IMR-90 (cell line): Measurements from ENCODE around the gene GANC. TPM values are rescaled to one million over a fixed set of nuclear protein-coding genes. Genes with fewer than 3 reads are reported as not detected.

Source experiments
- ATAC-seq: fragments of 200-7000 bp; cut with Tn5 transposase; 2 replicates; pipeline ENCODE4 v1.9.1; 2020; ENCODE audit warnings: low read depth, mild to moderate bottlenecking, moderate library complexity
- BruUV-seq: library from RNA; stranded (reverse); fragments of 400-500 nt; replicated peaks from 2 replicates; lab custom pipeline; 2021; lab: Mats Ljungman, UMichigan
- CTCF ChIA-PET: fragments of 300-600 bp; formaldehyde crosslinking; extraction: SDS; loops from one replicate; lab custom pipeline; 2021; ENCODE audit warnings: antibody characterized with exemption; lab: Yijun Ruan, JAX
- POLR2A ChIA-PET: fragments of 300-600 bp; sonication (Branson Sonifier 250); formaldehyde crosslinking; loops from one replicate; lab custom pipeline; 2022; ENCODE audit warnings: antibody characterized with exemption; ENCODE audit not compliant: unreplicated experiment; lab: Charles Lee
- DNase-seq: peaks from one replicate; pipeline ENCODE4 v3.0.0; 2013
- H2AFZ ChIP-seq: replicated peaks from 2 replicates; pipeline ENCODE3; 2013; ENCODE audit warnings: low read length, mild to moderate bottlenecking; ENCODE audit not compliant: poor library complexity
- H2AK5ac ChIP-seq: 2 replicates; pipeline ENCODE4 v1.6.1; 2013; ENCODE audit warnings: low read depth, low read length, inconsistent platforms
- H2AK9ac ChIP-seq: replicated peaks from 2 replicates; pipeline ENCODE3; 2013; ENCODE audit warnings: mild to moderate bottlenecking, low read depth, low read length, moderate library complexity; ENCODE audit not compliant: poor library complexity
- H2BK120ac ChIP-seq: 2 replicates; pipeline ENCODE4 v1.6.1; 2013; ENCODE audit warnings: low read depth, low read length, inconsistent platforms
- H2BK15ac ChIP-seq: 3 replicates; pipeline ENCODE4 v1.6.1; 2013; ENCODE audit warnings: low read depth, low read length, inconsistent platforms
- H2BK20ac ChIP-seq: 2 replicates; pipeline ENCODE4 v1.6.1; 2013; ENCODE audit warnings: low read depth, mild to moderate bottlenecking, inconsistent platforms, low read length, moderate library complexity
- H2BK5ac ChIP-seq: 2 replicates; pipeline ENCODE4 v1.6.1; 2013; ENCODE audit warnings: mild to moderate bottlenecking, low read depth, low read length, inconsistent platforms; ENCODE audit not compliant: poor library complexity, severe bottlenecking
- H3K14ac ChIP-seq: replicated peaks from 2 replicates; pipeline ENCODE4 v1.6.1; 2013; ENCODE audit warnings: low read depth, low read length, inconsistent platforms
- H3K18ac ChIP-seq: 2 replicates; pipeline ENCODE4 v1.6.1; 2013; ENCODE audit warnings: low read depth, low read length, control low read depth
- H3K23ac ChIP-seq: 2 replicates; pipeline ENCODE4 v1.6.1; 2013; ENCODE audit warnings: low read depth, low read length, inconsistent platforms
- H3K27ac ChIP-seq: 2 replicates; pipeline ENCODE4 v1.5.1; 2013; ENCODE audit warnings: mild to moderate bottlenecking, control low read depth, low read length; ENCODE audit not compliant: insufficient read depth
- H3K27me3 ChIP-seq: 2 replicates; pipeline ENCODE4 v1.6.1; 2013; ENCODE audit warnings: low read length; ENCODE audit not compliant: control insufficient read depth, insufficient read depth
- H3K36me3 ChIP-seq: 2 replicates; pipeline ENCODE4 v1.6.1; 2013; ENCODE audit warnings: low read length, mixed read lengths; ENCODE audit not compliant: control insufficient read depth, insufficient read depth
- H3K4ac ChIP-seq: 2 replicates; pipeline ENCODE4 v1.6.1; 2013; ENCODE audit warnings: low read depth, low read length, inconsistent platforms
- H3K4me1 ChIP-seq: 2 replicates; pipeline ENCODE4 v1.6.1; 2013; ENCODE audit warnings: low read length, mixed read lengths; ENCODE audit not compliant: control insufficient read depth, insufficient read depth
- H3K4me2 ChIP-seq: 2 replicates; pipeline ENCODE4 v1.6.1; 2013; ENCODE audit warnings: low read depth, mild to moderate bottlenecking, control low read depth, low read length, moderate library complexity
- H3K4me3 ChIP-seq: 2 replicates; pipeline ENCODE4 v1.5.1; 2013; ENCODE audit warnings: low read depth, mild to moderate bottlenecking, control low read depth, low read length, moderate library complexity; ENCODE audit not compliant: insufficient read depth
- H3K56ac ChIP-seq: 2 replicates; pipeline ENCODE4 v1.6.1; 2013; ENCODE audit warnings: low read length, inconsistent platforms; ENCODE audit not compliant: insufficient read depth; ENCODE audit errors: extremely low read depth
- H3K79me1 ChIP-seq, 2 experiments: 2 replicates each; pipeline ENCODE4 v1.6.1; 2013; ENCODE audit warnings: low read length in 2 of 2, inconsistent platforms in 1 of 2, low read depth in 1 of 2
- H3K9ac ChIP-seq: 2 replicates; pipeline ENCODE4 v1.6.1; 2013; ENCODE audit warnings: low read depth, low read length, control low read depth
- H3K9me1 ChIP-seq: 2 replicates; pipeline ENCODE4 v1.6.1; 2013; ENCODE audit warnings: low read length, inconsistent platforms; ENCODE audit not compliant: insufficient read depth
- H3K9me3 ChIP-seq: 2 replicates; pipeline ENCODE4 v1.6.1; 2013; ENCODE audit warnings: low read length; ENCODE audit not compliant: control insufficient read depth, insufficient read depth
- H4K20me1 ChIP-seq: 2 replicates; pipeline ENCODE4 v1.6.1; 2013; ENCODE audit warnings: low read length, inconsistent platforms; ENCODE audit not compliant: insufficient read depth
- H4K5ac ChIP-seq: 2 replicates; pipeline ENCODE4 v1.6.1; 2013; ENCODE audit warnings: mild to moderate bottlenecking, low read depth, low read length, control low read depth
- H4K8ac ChIP-seq, 2 experiments: 2 replicates each; pipeline ENCODE4 v1.6.1; 2013; ENCODE audit warnings: low read depth in 2 of 2, low read length in 2 of 2, control low read depth in 1 of 2, inconsistent platforms in 1 of 2
- H4K91ac ChIP-seq: 2 replicates; pipeline ENCODE4 v1.6.1; 2013; ENCODE audit warnings: low read depth, low read length, inconsistent platforms; ENCODE audit not compliant: insufficient read depth
- BHLHE40 ChIP-seq: fragments of 150-350 bp; IDR thresholded peaks from 2 replicates; pipeline ENCODE4 v1.6.1; 2016; ENCODE audit warnings: mild to moderate bottlenecking, low read depth, low read length
- CEBPB ChIP-seq: IDR thresholded peaks from 2 replicates; pipeline ENCODE4 v1.6.1; 2012; ENCODE audit warnings: low read depth, low read length, improper control_type of control experiment
- CHD1 ChIP-seq: IDR thresholded peaks from 2 replicates; pipeline ENCODE4 v1.6.1; 2012; ENCODE audit warnings: low read depth, low read length, improper control_type of control experiment
- MAFK ChIP-seq: IDR thresholded peaks from 2 replicates; pipeline ENCODE4 v1.6.1; 2012; ENCODE audit warnings: low read depth, low read length, improper control_type of control experiment
- MAZ ChIP-seq: IDR thresholded peaks from 2 replicates; pipeline ENCODE4 v1.6.1; 2012; ENCODE audit warnings: low read depth, mild to moderate bottlenecking, low read length, improper control_type of control experiment, moderate library complexity, borderline replicate concordance
- MXI1 ChIP-seq: IDR thresholded peaks from 2 replicates; pipeline ENCODE4 v1.6.1; 2012; ENCODE audit warnings: low read depth, mild to moderate bottlenecking, low read length, moderate library complexity, borderline replicate concordance
- NFE2L2 ChIP-seq: fragments of 150-350 bp; IDR thresholded peaks from 2 replicates; pipeline ENCODE4 v1.6.1; 2016; ENCODE audit warnings: low read depth, mild to moderate bottlenecking, low read length
- POLR2A ChIP-seq: IDR thresholded peaks from 2 replicates; pipeline ENCODE4 v1.6.1; 2012; ENCODE audit warnings: mild to moderate bottlenecking, low read depth, low read length
- RAD21 ChIP-seq: IDR thresholded peaks from 2 replicates; pipeline ENCODE4 v1.6.1; 2012; ENCODE audit warnings: low read length, improper control_type of control experiment
- SMC3 ChIP-seq: fragments of 150-350 bp; IDR thresholded peaks from 2 replicates; pipeline ENCODE4 v1.6.1; 2016; ENCODE audit warnings: low read depth, mild to moderate bottlenecking, antibody characterized with exemption, low read length, moderate library complexity
- WGBS, 2 experiments: methylation state at CpG; one replicate each; pipeline versions ENCODE4 v1.1.5 to v1.1.7; 2013; ENCODE audit warnings: missing lambda C conversion rate in 2 of 2; ENCODE audit not compliant: insufficient read length in 1 of 2; ENCODE audit errors: extremely low coverage in 2 of 2; 5-methylcytosine and 5-hydroxymethylcytosine counted together
- dilution Hi-C: fragments of 300-500 bp; cut with HindIII; formaldehyde crosslinking; loops from one replicate; pipeline ENCODE4 v1.14.3; 2018; ENCODE audit warnings: low sequenced_read_pairs; ENCODE audit not compliant: unreplicated experiment
- in situ Hi-C: fragments of 300-500 bp; cut with MboI; formaldehyde crosslinking; loops from 3 replicates; pipeline ENCODE4 v1.14.3; 2019; ENCODE audit warnings: low sequenced_read_pairs, inconsistent platforms, mixed read lengths
- intact Hi-C: fragments of 100-400 bp; cut with micrococcal nuclease; formaldehyde crosslinking; loops from 2 replicates; pipeline ENCODE4 v1.10.0; 2022
- polyA plus RNA-seq, 3 experiments: library from polyadenylated mRNA; depleted of rRNA; stranded (reverse); fragments of >200 nt; gene quantifications; 2 replicates each; pipeline ENCODE4 v1.2.3, GENCODE V29; 2012; ENCODE audit warnings: low replicate concordance in 1 of 3
- total RNA-seq: library from RNA; depleted of rRNA; stranded (reverse); fragments of >200 nt; gene quantifications from 2 replicates; pipeline ENCODE4 v1.2.3, GENCODE V29; 2012
- TF ChIP-seq, protein P1 (sequence below): fragments of 150-350 bp; IDR thresholded peaks from 2 replicates; pipeline ENCODE4 v1.6.1; 2017; ENCODE audit warnings: mild to moderate bottlenecking, antibody characterized with exemption, low read length, low read depth
- TF ChIP-seq, protein P2 (sequence below): fragments of 150-350 bp; IDR thresholded peaks from 2 replicates; pipeline ENCODE4 v1.6.1; 2016; ENCODE audit warnings: low read depth, mild to moderate bottlenecking, low read length, moderate library complexity, borderline replicate concordance
- TF ChIP-seq, protein P3 (sequence below): conservative IDR thresholded peaks from 2 replicates; pipeline ENCODE4 v1.5.1; 2012; ENCODE audit warnings: mild to moderate bottlenecking, low read depth, low read length, improper control_type of control experiment

The GANC gene
- total and polyA plus RNA-seq, 2 of the 4 experiments (the other 2 are of a cell fraction): 7.1 to 19.2 TPM

DNA sequence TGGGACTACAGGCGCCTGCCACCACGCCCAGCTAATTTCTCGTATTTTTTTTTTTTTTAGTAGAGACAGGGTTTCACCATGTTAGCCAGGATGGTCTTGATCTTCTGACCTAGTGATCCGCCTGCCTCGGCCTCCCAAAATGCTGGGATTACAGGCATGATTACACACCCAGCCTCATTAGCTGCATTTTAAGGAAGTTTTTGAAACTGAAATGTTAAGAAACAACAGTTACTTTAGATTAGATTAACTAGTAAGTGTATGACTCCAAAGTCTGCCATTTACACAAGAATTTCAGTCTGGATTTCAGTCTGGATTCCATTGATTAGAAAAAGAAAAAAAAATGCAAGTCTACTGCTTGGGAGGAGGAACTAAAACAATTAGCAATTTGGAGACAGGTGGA is 40.4 kb upstream of the GANC start:
- Histone ChIP-seq H2BK5ac (no peak overlapping the region), H3K23ac (no peak overlapping the region), H3K4me3 (no peak overlapping the region), H3K9ac (no peak overlapping the region), H3K27ac (no peak overlapping the region), H2BK20ac (no peak overlapping the region), H3K79me1 (peaks cover 24 to 35% of the 10 kb centered on the region in 2 experiments), H3K4ac (no peak overlapping the region), H4K91ac (no peak overlapping the region), H3K18ac (no peak overlapping the region), H3K9me1 (peaks cover 3% of the 10 kb centered on the region; the same call in 1 of the 2 replicates), H3K56ac (no peak overlapping the region), H2AK9ac (no peak overlapping the region), H4K20me1 (no peaks in the 10 kb centered on the region), H2BK15ac (no peak overlapping the region), H3K27me3 (no peaks in the 10 kb centered on the region), H3K14ac (no peak overlapping the region), H3K9me3 (no peaks in the 10 kb centered on the region), H3K4me1 (no peaks in the 10 kb centered on the region), H3K36me3 (peaks cover 26% of the 10 kb centered on the region), H4K5ac (no peak overlapping the region), H2AK5ac (no peak overlapping the region), H2AFZ (no peak overlapping the region), H2BK120ac (no peak overlapping the region), H3K4me2 (no peak overlapping the region), H4K8ac (no peak overlapping the region)
- dilution Hi-C loops (no loop called here), in situ Hi-C loops (no loop called here), intact Hi-C loops (no loop called here)
- DNase-seq (no peak), ATAC-seq (no peak)
- ChIA-PET CTCF (interaction anchor here (0.7 kb wide), 1 partner anchor 283 kb away, joined by 3 read pairs; no protein-coding TSS in a partner anchor), POLR2A (interaction anchor here (0.5 kb wide), 1 partner anchor 442 kb away, joined by 3 read pairs; no protein-coding TSS in a partner anchor)
- TF ChIP-seq MAFK: no peak
- TF ChIP-seq MAZ: no peak
- no peak for TF ChIP-seq SMC3
- no peak for TF ChIP-seq MXI1
- TF ChIP-seq CEBPB: no peak
- TF ChIP-seq, protein P1, sequence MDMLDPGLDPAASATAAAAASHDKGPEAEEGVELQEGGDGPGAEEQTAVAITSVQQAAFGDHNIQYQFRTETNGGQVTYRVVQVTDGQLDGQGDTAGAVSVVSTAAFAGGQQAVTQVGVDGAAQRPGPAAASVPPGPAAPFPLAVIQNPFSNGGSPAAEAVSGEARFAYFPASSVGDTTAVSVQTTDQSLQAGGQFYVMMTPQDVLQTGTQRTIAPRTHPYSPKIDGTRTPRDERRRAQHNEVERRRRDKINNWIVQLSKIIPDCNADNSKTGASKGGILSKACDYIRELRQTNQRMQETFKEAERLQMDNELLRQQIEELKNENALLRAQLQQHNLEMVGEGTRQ: no peak
- no peak for TF ChIP-seq RAD21
- TF ChIP-seq BHLHE40: no peak
- no peak for TF ChIP-seq NFE2L2
- TF ChIP-seq CHD1: no peak
- TF ChIP-seq, protein P2, sequence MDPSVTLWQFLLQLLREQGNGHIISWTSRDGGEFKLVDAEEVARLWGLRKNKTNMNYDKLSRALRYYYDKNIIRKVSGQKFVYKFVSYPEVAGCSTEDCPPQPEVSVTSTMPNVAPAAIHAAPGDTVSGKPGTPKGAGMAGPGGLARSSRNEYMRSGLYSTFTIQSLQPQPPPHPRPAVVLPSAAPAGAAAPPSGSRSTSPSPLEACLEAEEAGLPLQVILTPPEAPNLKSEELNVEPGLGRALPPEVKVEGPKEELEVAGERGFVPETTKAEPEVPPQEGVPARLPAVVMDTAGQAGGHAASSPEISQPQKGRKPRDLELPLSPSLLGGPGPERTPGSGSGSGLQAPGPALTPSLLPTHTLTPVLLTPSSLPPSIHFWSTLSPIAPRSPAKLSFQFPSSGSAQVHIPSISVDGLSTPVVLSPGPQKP: no peak
- TF ChIP-seq, protein P3, sequence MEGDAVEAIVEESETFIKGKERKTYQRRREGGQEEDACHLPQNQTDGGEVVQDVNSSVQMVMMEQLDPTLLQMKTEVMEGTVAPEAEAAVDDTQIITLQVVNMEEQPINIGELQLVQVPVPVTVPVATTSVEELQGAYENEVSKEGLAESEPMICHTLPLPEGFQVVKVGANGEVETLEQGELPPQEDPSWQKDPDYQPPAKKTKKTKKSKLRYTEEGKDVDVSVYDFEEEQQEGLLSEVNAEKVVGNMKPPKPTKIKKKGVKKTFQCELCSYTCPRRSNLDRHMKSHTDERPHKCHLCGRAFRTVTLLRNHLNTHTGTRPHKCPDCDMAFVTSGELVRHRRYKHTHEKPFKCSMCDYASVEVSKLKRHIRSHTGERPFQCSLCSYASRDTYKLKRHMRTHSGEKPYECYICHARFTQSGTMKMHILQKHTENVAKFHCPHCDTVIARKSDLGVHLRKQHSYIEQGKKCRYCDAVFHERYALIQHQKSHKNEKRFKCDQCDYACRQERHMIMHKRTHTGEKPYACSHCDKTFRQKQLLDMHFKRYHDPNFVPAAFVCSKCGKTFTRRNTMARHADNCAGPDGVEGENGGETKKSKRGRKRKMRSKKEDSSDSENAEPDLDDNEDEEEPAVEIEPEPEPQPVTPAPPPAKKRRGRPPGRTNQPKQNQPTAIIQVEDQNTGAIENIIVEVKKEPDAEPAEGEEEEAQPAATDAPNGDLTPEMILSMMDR: no peak
- TF ChIP-seq POLR2A: no peak
- WGBS, 2 experiments: no CpG with 5 or more reads among the region's 5 CpGs
- BruUV-seq: no TSS peak
